ENCODE data around the gene COL26A1.

The COL26A1 gene

GRCh38 chr7:101398396-101399289, 36.0 kb downstream of the COL26A1 start:
- DNase-seq, result no peak
- in situ Hi-C loops (cut with MboI; ENCODE audit: low pct_unique_long_range_greater_than_20kb, low sequenced_read_pairs), result no loop called here

GRCh38 chr7:101399759-101400158, 37.1 kb downstream of the COL26A1 start:
- DNase-seq, result no peak

GRCh38 chr7:101400751-101401150, 38.1 kb downstream of the COL26A1 start:
- in situ Hi-C loops (cut with MboI; ENCODE audit: low pct_unique_long_range_greater_than_20kb, low sequenced_read_pairs), result no loop called here
- no peak for DNase-seq

More at GRCh38 chr7:101399759-101400158, 37.1 kb downstream of the COL26A1 start:
- in situ Hi-C loops (cut with MboI; ENCODE audit: low pct_unique_long_range_greater_than_20kb, low sequenced_read_pairs), result no loop called here

GRCh38 chr7:101401390-101402080, 38.9 kb downstream of the COL26A1 start:
- no peak for DNase-seq
- in situ Hi-C loops (cut with MboI; ENCODE audit: low pct_unique_long_range_greater_than_20kb, low sequenced_read_pairs), result no loop called here

GRCh38 chr7:101402081-101402779, 39.6 kb downstream of the COL26A1 start:
- DNase-seq, result no peak
- in situ Hi-C loops (cut with MboI; ENCODE audit: low pct_unique_long_range_greater_than_20kb, low sequenced_read_pairs), result no loop called here

GRCh38 chr7:101402835-101403234, 40.2 kb downstream of the COL26A1 start:
- in situ Hi-C loops (cut with MboI; ENCODE audit: low pct_unique_long_range_greater_than_20kb, low sequenced_read_pairs), result no loop called here
- DNase-seq, result no peak

GRCh38 chr7:101405474-101406067, 42.9 kb downstream of the COL26A1 start:
- no peak for DNase-seq
- in situ Hi-C loops (cut with MboI; ENCODE audit: low pct_unique_long_range_greater_than_20kb, low sequenced_read_pairs), result no loop called here

GRCh38 chr7:101410743-101411507, 48.2 kb downstream of the COL26A1 start:
- in situ Hi-C loops (cut with MboI; ENCODE audit: low pct_unique_long_range_greater_than_20kb, low sequenced_read_pairs), result no loop called here
- no peak for DNase-seq

- peak; percentile 70 for DNase-seq
- in situ Hi-C loops (cut with MboI; ENCODE audit: low pct_unique_long_range_greater_than_20kb, low sequenced_read_pairs), result no loop called here
Observed at GRCh38 chr7:101411508-101411874, 48.8 kb downstream of the COL26A1 start.

GRCh38 chr7:101412976-101413375, 50.3 kb downstream of the COL26A1 start:
- in situ Hi-C loops (cut with MboI; ENCODE audit: low pct_unique_long_range_greater_than_20kb, low sequenced_read_pairs), result no loop called here
- no peak for DNase-seq

- in situ Hi-C loops (cut with MboI; ENCODE audit: low pct_unique_long_range_greater_than_20kb, low sequenced_read_pairs), result no loop called here
- no peak for DNase-seq
Observed at GRCh38 chr7:101418694-101419093, 56.0 kb downstream of the COL26A1 start.

- in situ Hi-C loops (cut with MboI; ENCODE audit: low pct_unique_long_range_greater_than_20kb, low sequenced_read_pairs), result no loop called here
Observed at GRCh38 chr7:101419831-101420230, 57.2 kb downstream of the COL26A1 start.

GRCh38 chr7:101420436-101420835, 57.8 kb downstream of the COL26A1 start:
- DNase-seq, result no peak
- in situ Hi-C loops (cut with MboI; ENCODE audit: low pct_unique_long_range_greater_than_20kb, low sequenced_read_pairs), result no loop called here

More at GRCh38 chr7:101419831-101420230, 57.2 kb downstream of the COL26A1 start:
- DNase-seq, result no peak

GRCh38 chr7:101422356-101423195, 59.9 kb downstream of the COL26A1 start:
- in situ Hi-C loops (cut with MboI; ENCODE audit: low pct_unique_long_range_greater_than_20kb, low sequenced_read_pairs), result no loop called here

GRCh38 chr7:101426303-101427011, 63.8 kb downstream of the COL26A1 start:
- in situ Hi-C loops (cut with MboI; ENCODE audit: low pct_unique_long_range_greater_than_20kb, low sequenced_read_pairs), result no loop called here
- no peak for DNase-seq

More at GRCh38 chr7:101422356-101423195, 59.9 kb downstream of the COL26A1 start:
- no peak for DNase-seq

- peak; percentile 24 for DNase-seq
- in situ Hi-C loops (cut with MboI; ENCODE audit: low pct_unique_long_range_greater_than_20kb, low sequenced_read_pairs), result no loop called here
Observed at GRCh38 chr7:101428093-101428866, 65.6 kb downstream of the COL26A1 start.

- DNase-seq, result no peak
- in situ Hi-C loops (cut with MboI; ENCODE audit: low pct_unique_long_range_greater_than_20kb, low sequenced_read_pairs), result no loop called here
Observed at GRCh38 chr7:101432316-101432715, 69.6 kb downstream of the COL26A1 start.
